ENCODE data around the gene CRYGC. TPM values are rescaled to one million over a fixed set of nuclear protein-coding genes. Genes with fewer than 3 reads are reported as not detected.
"Not testable (repeated sequence)": the region's sequence is repeated elsewhere in the genome, so short reads cannot be mapped to it uniquely, and the experiment has no call there.

The CRYGC gene
- total RNA-seq, 4 donors from 2014 or later, result not detected

GRCh38 chr2:208122248-208122647 lies 7.4 kb downstream of the CRYGC start:
- in situ Hi-C loops (cut with MboI; ENCODE audit: low sequenced_read_pairs in 4 of 4) (no loop called here), intact Hi-C loops (cut with DNase I; ENCODE audit: low total_unique reads) (no loop called here)
- ATAC-seq, result no peak
- Histone ChIP-seq H3K4me3 (no peak overlapping the region), H3K9me3 (no peaks in the 10 kb centered on the region), H3K27ac (no peak overlapping the region), H3K4me1 (no peaks in the 10 kb centered on the region), H3K27me3 (peaks cover 0 to 20% (median 5%) of the 10 kb centered on the region in 3 donors), H3K36me3 (no peaks in the 10 kb centered on the region)
- DNase-seq, result no peak
- TF ChIP-seq POLR2A (IDR thresholded peaks at IDR 0.05) (no peak), CTCF (IDR thresholded peaks at IDR 0.05 in 4 of 5, conservative IDR thresholded peaks at IDR 0.05 in 1 of 5) (no peak)

- H3K9me3 ChIP-seq, result no peaks in the 10 kb centered on the region
- ATAC-seq (no peak), DNase-seq (no peak)
- no peaks in the 10 kb centered on the region for H3K36me3 ChIP-seq
- in situ Hi-C loops (cut with MboI; ENCODE audit: low sequenced_read_pairs in 4 of 4), result no loop called here
- intact Hi-C loops (cut with DNase I; ENCODE audit: low total_unique reads), result no loop called here
- no peak overlapping the region for H3K27ac ChIP-seq
- no peaks in the 10 kb centered on the region for H3K4me1 ChIP-seq
- peaks cover 0 to 9% (median 0%) of the 10 kb centered on the region in 3 donors for H3K27me3 ChIP-seq
- H3K4me3 ChIP-seq, result no peak overlapping the region
- TF ChIP-seq CTCF (IDR thresholded peaks at IDR 0.05 in 4 of 5, conservative IDR thresholded peaks at IDR 0.05 in 1 of 5), result no peak
Measured at GRCh38 chr2:208118918-208119317, 10.7 kb downstream of the CRYGC start.

- H3K4me3 ChIP-seq; ATAC-seq; in situ Hi-C loops (cut with MboI; ENCODE audit: low sequenced_read_pairs in 4 of 4); DNase-seq; H3K4me1 ChIP-seq; H3K27ac ChIP-seq; H3K36me3 ChIP-seq; H3K9me3 ChIP-seq; intact Hi-C loops (cut with DNase I; ENCODE audit: low total_unique reads): not testable (repeated sequence)
- H3K27me3 ChIP-seq, result peaks cover 0 to 12% (median 7%) of the 10 kb centered on the region in 3 donors
Measured at GRCh38 chr2:208117390-208117789, 12.2 kb downstream of the CRYGC start.

GRCh38 chr2:208112969-208113368 lies 16.7 kb downstream of the CRYGC start:
- no peak for DNase-seq
- Histone ChIP-seq H3K27me3 (peaks cover 0 to 18% (median 7%) of the 10 kb centered on the region in 3 donors), H3K27ac (no peak overlapping the region), H3K9me3 (no peaks in the 10 kb centered on the region), H3K4me1 (no peaks in the 10 kb centered on the region), H3K4me3 (no peak overlapping the region), H3K36me3 (no peaks in the 10 kb centered on the region)
- no peak for TF ChIP-seq CTCF (IDR thresholded peaks at IDR 0.05 in 4 of 5, conservative IDR thresholded peaks at IDR 0.05 in 1 of 5)
- TF ChIP-seq POLR2A (IDR thresholded peaks at IDR 0.05), result no peak
- in situ Hi-C loops (cut with MboI; ENCODE audit: low sequenced_read_pairs in 4 of 4) (no loop called here), intact Hi-C loops (cut with DNase I; ENCODE audit: low total_unique reads) (no loop called here)
- no peak for ATAC-seq

GRCh38 chr2:208112273-208112745 lies 17.3 kb downstream of the CRYGC start:
- H3K4me3 ChIP-seq; intact Hi-C loops (cut with DNase I; ENCODE audit: low total_unique reads); DNase-seq; H3K27ac ChIP-seq; ATAC-seq; H3K9me3 ChIP-seq; H3K36me3 ChIP-seq; in situ Hi-C loops (cut with MboI; ENCODE audit: low sequenced_read_pairs in 4 of 4); H3K4me1 ChIP-seq: not testable (repeated sequence)
- H3K27me3 ChIP-seq, result peaks cover 0 to 18% (median 7%) of the 10 kb centered on the region in 3 donors

GRCh38 chr2:208103616-208104015 lies 26.0 kb downstream of the CRYGC start:
- Histone ChIP-seq H3K27ac (no peak overlapping the region), H3K4me3 (no peak overlapping the region), H3K9me3 (no peaks in the 10 kb centered on the region), H3K27me3 (no peaks in the 10 kb centered on the region), H3K4me1 (no peaks in the 10 kb centered on the region), H3K36me3 (no peaks in the 10 kb centered on the region)
- intact Hi-C loops (cut with DNase I; ENCODE audit: low total_unique reads), result no loop called here
- TF ChIP-seq POLR2A (IDR thresholded peaks at IDR 0.05) (no peak), CTCF (IDR thresholded peaks at IDR 0.05 in 4 of 5, conservative IDR thresholded peaks at IDR 0.05 in 1 of 5) (no peak)
- DNase-seq (no peak), ATAC-seq (no peak)
- in situ Hi-C loops (cut with MboI; ENCODE audit: low sequenced_read_pairs in 4 of 4), result no loop called here

Data from gastrocnemius medialis (tissue), 4 donors.